Stimulated activated CD4-positive, alpha-beta T cell treated with anti-CD3 and anti-CD28 coated beads, TNF-alpha, amount 100 ng/mL, for 48 hours (primary cell): ENCODE data around the gene PDGFB.

Experiments
- DNase-seq, 3 donors: peaks; one replicate each; pipeline ENCODE4 v3.0.0-alpha.2; 2020; ENCODE audit warnings: low read depth in 3 of 3

Gene PDGFB

GRCh38 chr22:39277142-39277607, 32.4 kb upstream of the PDGFB start:
- no peak for DNase-seq

DNA sequence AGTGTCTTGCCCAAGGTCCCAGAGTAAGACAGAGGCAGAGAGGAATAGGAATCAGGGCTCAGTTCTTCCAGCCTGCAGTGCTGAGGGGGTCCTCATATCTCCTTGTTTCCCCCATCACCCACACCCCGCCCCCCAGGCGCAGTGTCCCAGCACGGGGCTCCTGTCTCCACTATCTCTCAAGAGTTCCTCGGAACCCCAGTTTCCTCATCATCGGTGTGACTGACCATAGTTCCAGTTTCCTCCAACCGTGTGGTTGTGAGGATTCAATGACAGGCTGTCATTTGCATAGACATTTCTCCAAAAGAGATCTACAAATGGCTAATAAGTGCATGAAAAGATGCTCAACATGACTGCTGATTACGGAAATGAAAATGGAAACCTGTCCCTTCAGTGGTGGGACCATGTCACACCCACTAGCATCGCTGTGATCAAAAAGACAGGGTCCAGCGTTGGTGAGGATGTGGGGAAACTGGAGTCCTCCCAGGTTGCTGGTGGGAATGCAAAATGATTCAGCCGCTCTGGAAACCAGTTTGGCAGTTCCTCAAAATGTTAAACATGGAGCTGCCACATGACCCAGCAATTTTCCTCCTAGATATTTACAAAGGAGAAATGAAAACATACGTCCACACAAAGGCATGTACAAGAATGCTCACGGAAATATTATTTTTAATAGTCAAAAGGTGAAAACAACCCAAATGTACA, 31.8 kb upstream of the PDGFB start:
- no peak for DNase-seq

DNA sequence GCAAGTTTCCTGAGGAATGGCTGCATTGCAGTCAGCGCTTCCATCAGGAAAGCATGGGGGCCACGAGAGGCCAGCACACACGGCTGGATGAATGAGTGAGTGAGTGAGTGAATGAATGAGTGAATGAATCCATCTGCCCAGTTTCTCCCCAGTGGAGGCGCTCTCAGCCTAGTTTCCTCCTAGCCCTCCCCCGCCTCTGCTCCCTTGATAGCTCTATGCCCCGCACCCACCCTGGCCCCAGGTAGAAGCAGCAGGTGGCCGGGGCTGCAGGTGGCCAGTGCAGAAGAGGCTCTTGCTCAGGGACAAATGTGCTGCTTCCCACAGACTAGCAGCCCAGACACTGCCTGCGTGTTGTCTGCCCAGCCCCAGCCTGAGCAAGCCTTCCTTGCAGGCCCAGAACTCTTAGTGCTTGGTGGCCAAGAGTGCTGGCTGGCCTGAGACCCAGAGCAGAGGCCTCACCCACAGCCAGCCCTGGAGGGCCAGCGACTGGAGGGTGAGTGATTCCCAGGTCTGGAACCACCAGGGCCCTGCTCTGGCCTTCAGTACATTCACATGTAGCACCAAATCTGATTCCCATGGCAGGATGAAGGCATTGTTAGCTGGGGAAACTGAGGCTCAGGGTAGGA, 31.1 kb upstream of the PDGFB start:
- no peak for DNase-seq

DNA sequence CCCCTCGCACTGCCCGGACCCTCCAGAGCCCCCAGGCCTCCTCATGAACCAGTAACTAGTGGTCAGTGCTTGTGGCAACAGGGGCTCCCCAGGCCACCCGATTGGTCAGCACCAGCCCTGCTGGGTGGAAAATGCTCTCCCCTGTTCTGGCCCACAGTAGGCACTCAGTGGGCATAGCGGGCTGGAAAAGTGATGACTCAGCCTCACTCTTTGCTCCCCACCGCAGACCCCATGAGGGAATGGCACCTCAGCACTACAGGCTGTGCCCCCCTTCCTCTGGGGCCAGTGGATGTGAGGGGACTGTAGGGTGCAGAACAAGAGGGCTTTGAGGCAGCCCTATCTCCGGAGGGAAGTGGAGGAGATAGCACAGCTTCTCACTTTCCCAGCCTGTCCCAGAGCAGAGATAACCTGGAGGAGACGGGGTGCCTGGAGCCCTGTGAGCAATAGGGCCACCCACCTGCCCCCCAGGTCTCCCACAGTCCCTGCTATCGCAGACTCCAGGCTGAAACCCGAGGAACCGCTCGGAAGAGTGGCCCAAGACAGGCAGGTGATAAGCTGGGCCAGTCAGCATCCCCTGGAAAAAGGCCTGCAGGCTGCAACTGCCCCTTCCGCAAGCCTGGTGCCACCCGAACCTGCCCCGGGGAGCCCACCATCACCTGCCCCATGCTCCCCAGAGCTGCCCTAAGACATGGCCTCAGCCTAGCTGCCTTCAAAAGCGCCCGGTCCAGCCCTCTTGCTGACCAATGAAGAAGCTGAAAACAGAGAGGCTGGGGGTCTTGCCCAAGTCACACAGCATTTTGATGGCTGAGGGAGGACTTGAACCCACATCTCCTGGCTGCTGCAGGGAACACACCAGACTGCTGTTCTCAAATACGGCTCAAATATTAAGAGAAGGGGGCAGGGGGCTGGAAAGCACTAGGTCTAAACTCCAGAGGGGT, 29.4 kb upstream of the PDGFB start:
- no peak for DNase-seq

DNA sequence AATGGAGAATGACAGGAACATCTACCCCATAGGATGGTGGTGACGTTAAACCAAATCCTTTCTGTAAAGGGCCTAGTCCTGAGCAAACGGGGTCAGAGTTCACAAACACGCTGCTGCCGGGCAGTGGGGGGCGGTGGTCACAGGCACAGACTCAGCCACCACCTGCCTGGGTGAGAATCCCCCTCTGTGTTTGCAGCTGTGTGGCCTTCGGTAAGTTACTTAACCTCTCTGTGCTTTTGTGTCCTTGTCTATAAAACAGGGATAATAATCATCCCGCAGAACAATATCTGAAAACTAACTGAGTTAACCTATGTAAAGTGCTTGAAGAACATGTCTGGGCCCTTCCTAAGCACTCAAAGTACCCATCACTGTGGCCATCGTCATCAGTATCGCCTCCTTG, 26.0 kb upstream of the PDGFB start:
- no peak for DNase-seq

- DNase-seq: no peak
Measured at GRCh38 chr22:39270280-39270679, 25.5 kb upstream of the PDGFB start.

DNA sequence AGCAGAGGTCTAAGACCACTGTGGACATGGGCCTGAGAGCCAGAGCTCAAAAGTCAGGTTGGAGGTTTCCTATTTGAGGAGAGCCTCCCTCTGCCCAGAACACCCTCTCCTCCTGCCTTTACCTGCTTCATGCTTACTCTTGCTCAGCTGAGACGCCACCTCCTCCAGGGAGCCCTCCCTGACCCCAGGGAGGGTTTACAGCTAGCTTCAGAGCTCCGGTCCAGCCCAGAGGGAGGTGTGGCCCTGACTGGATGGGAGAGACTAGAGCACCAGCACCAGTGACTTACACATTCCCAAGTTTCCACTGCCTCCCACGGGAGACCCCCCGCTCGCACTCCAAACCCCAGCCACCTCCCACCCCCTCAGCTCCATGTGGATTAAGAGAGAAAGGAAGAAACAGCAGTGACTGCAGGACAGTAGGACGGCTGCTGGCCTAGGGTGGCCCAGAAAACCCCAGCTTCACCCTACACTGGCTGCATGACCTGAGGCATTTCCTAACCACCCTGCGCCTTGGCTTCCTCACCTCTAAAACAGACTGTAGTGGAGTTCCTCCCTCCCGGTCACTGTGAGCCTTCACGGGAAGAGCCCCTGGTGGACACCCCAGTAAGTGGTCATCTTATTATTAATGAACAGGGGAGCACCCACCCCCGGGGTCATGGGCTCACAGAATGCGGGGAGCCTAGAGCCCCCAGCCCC, 24.5 kb upstream of the PDGFB start:
- DNase-seq: no peak

- no peak for DNase-seq
Measured at GRCh38 chr22:39268645-39269044, 23.9 kb upstream of the PDGFB start.

GRCh38 chr22:39267974-39268373, 23.2 kb upstream of the PDGFB start:
- DNase-seq: no peak

DNA sequence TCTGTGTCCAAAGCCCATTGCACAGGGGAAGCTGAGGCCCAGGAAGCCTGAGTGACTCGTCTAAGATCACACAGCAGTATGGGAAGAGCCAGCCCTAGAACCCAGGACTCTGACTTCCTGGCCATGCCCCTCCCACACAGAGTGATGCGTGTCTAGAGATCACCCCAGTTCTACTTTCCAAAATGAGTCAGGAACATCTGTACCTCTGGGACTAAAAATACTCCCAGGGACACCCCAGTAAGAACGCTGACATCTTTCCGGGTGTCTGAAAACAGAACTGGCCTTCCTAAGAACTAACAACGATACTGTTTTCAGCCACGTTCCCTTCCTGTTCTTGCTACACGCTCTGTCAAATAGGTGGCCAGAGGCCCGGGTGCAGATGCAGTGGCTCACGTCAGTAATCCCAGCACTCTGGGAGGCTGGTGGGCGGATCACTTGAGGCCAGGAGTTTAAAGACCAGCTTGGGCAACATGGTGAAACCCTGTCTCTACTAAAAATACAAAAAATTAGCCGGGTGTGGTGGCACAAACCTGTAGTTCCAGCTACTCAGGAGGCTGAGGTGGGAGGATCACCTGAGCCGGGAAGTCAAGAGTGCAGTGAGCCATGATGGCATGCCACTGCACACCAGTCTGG, 21.7 kb upstream of the PDGFB start:
- peak in 2 of 3 donors; percentile 41 to 61 for DNase-seq

- DNase-seq: no peak
Measured at GRCh38 chr22:39265143-39265886, 20.5 kb upstream of the PDGFB start.

DNA sequence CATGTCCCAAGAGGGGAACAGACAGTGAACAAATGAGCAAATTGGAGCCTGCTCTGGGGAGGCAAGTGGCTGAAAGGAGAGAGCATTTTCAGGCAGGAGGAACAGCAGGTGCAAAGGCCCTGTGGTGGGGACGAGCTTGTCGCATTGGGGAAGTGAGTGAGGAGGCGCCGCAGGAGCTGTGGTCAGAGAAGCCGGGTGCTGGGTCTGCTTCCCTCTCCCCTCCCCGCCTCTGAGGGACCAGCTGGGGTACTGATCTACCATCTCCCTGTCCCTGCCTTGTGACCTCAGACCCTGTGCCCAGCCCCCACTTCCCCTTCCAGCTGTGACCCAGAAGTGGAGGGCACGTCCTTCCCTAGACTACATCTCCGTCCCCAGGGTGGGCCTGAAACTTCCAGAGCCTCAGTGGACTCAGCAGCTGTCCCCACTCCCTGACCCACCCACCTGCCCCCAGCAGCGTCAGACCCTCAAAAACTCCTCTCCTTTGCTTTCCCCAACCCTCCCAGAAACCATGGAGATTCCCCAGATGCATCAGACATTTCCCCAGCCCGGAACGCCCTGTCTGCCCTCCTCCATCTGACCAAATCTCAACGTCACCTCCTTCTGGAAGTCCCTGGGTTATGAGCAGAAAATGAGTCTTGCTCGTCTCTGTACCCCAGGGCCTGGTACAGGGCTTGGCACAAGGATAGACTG, 19.7 kb upstream of the PDGFB start:
- no peak for DNase-seq

GRCh38 chr22:39263626-39264348, 19.0 kb upstream of the PDGFB start:
- no peak for DNase-seq

GRCh38 chr22:39259666-39260065, 14.9 kb upstream of the PDGFB start:
- DNase-seq: no peak

GRCh38 chr22:39257901-39258475, 13.2 kb upstream of the PDGFB start:
- DNase-seq: no peak

DNA sequence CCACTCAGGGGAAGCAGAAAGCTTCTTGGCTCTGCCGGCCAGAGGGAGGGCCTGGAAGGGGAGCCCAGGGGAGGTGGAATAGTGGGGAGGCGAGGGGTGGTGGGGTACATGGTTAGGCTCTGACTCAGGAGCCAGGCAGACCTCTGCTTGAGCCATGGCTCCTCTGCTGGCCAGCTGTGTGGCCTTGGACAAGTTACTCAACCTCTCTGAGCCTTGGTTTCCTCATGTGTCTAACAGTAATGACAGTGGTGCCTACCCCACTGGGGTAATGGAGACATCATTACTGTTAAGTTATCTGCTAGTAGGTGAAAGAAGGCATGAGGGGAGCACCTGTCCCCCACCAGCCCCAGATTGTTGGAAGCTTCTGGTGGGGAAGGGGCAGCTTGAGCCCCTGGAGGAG, 12.2 kb upstream of the PDGFB start:
- DNase-seq: no peak

DNA sequence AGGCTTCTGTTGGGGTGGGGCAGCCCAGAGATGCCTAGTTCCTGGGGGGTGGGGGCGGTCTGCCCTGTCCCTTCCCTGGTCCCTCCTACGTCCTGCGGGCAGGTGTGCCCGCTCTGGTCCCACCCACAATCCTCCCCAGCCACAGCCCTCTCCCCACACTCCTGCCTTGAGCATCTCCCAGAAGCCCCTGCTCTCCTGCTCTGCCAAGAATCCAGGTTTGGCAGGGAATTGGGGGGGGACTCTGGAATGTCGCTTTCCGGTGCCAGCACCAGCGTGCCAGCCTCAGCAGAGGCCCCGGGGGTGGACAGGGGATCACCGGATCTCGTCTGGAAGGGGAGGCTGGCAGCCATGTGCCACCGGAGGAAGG, 11.4 kb upstream of the PDGFB start:
- DNase-seq: no peak

GRCh38 chr22:39255449-39256185, 10.8 kb upstream of the PDGFB start:
- no peak for DNase-seq
